Effector CD4-positive, alpha-beta T cell (primary cell): Measurements from ENCODE around the gene NUP50.

Source experiments
- DNase-seq: peaks from one replicate; pipeline ENCODE4 v3.0.0-alpha.2; 2020

Gene NUP50

GRCh38 chr22:45196926-45197605 lies 33.3 kb downstream of the NUP50 start:
- no peak for DNase-seq

GRCh38 chr22:45197606-45198462 lies 34.1 kb downstream of the NUP50 start:
- DNase-seq = no peak

- no peak for DNase-seq
Observed at GRCh38 chr22:45198463-45198795, 34.7 kb downstream of the NUP50 start.

GRCh38 chr22:45199723-45200122 lies 36.0 kb downstream of the NUP50 start:
- DNase-seq = no peak

GRCh38 chr22:45200230-45200629 lies 36.5 kb downstream of the NUP50 start:
- no peak for DNase-seq

- DNase-seq = no peak
Observed at GRCh38 chr22:45200860-45201511, 37.3 kb downstream of the NUP50 start.

- no peak for DNase-seq
Observed at GRCh38 chr22:45201678-45202332, 38.1 kb downstream of the NUP50 start.

- DNase-seq = no peak
Observed at GRCh38 chr22:45202333-45203149, 38.8 kb downstream of the NUP50 start.

GRCh38 chr22:45203150-45203951 lies 39.6 kb downstream of the NUP50 start:
- DNase-seq = no peak

- DNase-seq = no peak
Observed at GRCh38 chr22:45204241-45204640, 40.5 kb downstream of the NUP50 start.

- DNase-seq = no peak
Observed at GRCh38 chr22:45204819-45205218, 41.1 kb downstream of the NUP50 start.

GRCh38 chr22:45205276-45205925 lies 41.7 kb downstream of the NUP50 start:
- DNase-seq = no peak

GRCh38 chr22:45206233-45206632 lies 42.5 kb downstream of the NUP50 start:
- no peak for DNase-seq

- no peak for DNase-seq
Observed at GRCh38 chr22:45207533-45207932, 43.8 kb downstream of the NUP50 start.

- DNase-seq = no peak
Observed at GRCh38 chr22:45207981-45208664, 44.4 kb downstream of the NUP50 start.

GRCh38 chr22:45208696-45208992 lies 44.9 kb downstream of the NUP50 start:
- no peak for DNase-seq

GRCh38 chr22:45208993-45209838 lies 45.5 kb downstream of the NUP50 start:
- DNase-seq = no peak

GRCh38 chr22:45210174-45210573 lies 46.4 kb downstream of the NUP50 start:
- no peak for DNase-seq

GRCh38 chr22:45210577-45210976 lies 46.9 kb downstream of the NUP50 start:
- no peak for DNase-seq

- no peak for DNase-seq
Observed at GRCh38 chr22:45210991-45211390, 47.3 kb downstream of the NUP50 start.
